Neuronal stem cell (in vitro differentiated cells): ENCODE data around the gene NRIP2.
"Not testable (repeated sequence)": the region's sequence is repeated elsewhere in the genome, so short reads cannot be mapped to it uniquely, and the experiment has no call there.

Experiments
- DNase-seq: peaks from one replicate; pipeline ENCODE4 v3.0.0-alpha.2; 2013; ENCODE audit warnings: low spot score
- H2AFZ ChIP-seq: one replicate; pipeline ENCODE4 v1.6.1; 2013; ENCODE audit warnings: mild to moderate bottlenecking, low read length, inconsistent platforms
- H2AK5ac ChIP-seq: 2 replicates; pipeline ENCODE4 v1.6.1; 2013; ENCODE audit warnings: low read depth, mild to moderate bottlenecking, inconsistent platforms, low read length, moderate library complexity, mixed read lengths
- H2BK120ac ChIP-seq: 2 replicates; pipeline ENCODE4 v1.6.1; 2013; ENCODE audit warnings: low read depth, mild to moderate bottlenecking, inconsistent platforms, low read length, moderate library complexity, mixed read lengths
- H2BK12ac ChIP-seq: one replicate; pipeline ENCODE4 v1.6.1; 2013; ENCODE audit warnings: low read length, inconsistent platforms
- H2BK15ac ChIP-seq: 2 replicates; pipeline ENCODE4 v1.6.1; 2013; ENCODE audit warnings: mild to moderate bottlenecking, low read length, inconsistent platforms, mixed read lengths
- H2BK5ac ChIP-seq: one replicate; pipeline ENCODE4 v1.6.1; 2013; ENCODE audit warnings: inconsistent platforms, mild to moderate bottlenecking, low read length, moderate library complexity
- H3K14ac ChIP-seq: one replicate; pipeline ENCODE4 v1.6.1; 2013; ENCODE audit warnings: low read length, inconsistent platforms
- H3K18ac ChIP-seq: 2 replicates; pipeline ENCODE4 v1.6.1; 2013; ENCODE audit warnings: low read length, inconsistent platforms
- H3K23ac ChIP-seq: 2 replicates; pipeline ENCODE4 v1.6.1; 2013; ENCODE audit warnings: low read depth, mild to moderate bottlenecking, mixed read lengths, low read length, inconsistent platforms; ENCODE audit not compliant: poor library complexity
- H3K27ac ChIP-seq: replicated peaks from 3 replicates; pipeline ENCODE4 v1.5.1; 2013; ENCODE audit warnings: low read length, inconsistent platforms
- H3K27me3 ChIP-seq, 3 experiments: 2 replicates each; pipeline ENCODE4 v1.6.1; 2013; ENCODE audit warnings: low read length in 3 of 3, mild to moderate bottlenecking in 2 of 3, inconsistent platforms in 1 of 3, low read depth in 1 of 3, mixed read lengths in 1 of 3, moderate library complexity in 1 of 3; ENCODE audit not compliant: control insufficient read depth in 3 of 3, insufficient read depth in 3 of 3
- H3K36me3 ChIP-seq, 2 donors: replicated peaks in 1 of 2; 2 replicates each; pipeline ENCODE4 v1.6.1; 2013; ENCODE audit warnings: low read length in 2 of 2; ENCODE audit not compliant: control insufficient read depth in 2 of 2, insufficient read depth in 2 of 2
- H3K4ac ChIP-seq: 2 replicates; pipeline ENCODE4 v1.6.1; 2013; ENCODE audit warnings: inconsistent platforms, mild to moderate bottlenecking, low read length, moderate library complexity
- H3K4me1 ChIP-seq, 2 donors: 1 replicate in 1 of 2; 2 replicates in 1 of 2; pipeline ENCODE4 v1.6.1; 2013; ENCODE audit warnings: low read length in 2 of 2, low read depth in 1 of 2; ENCODE audit not compliant: control insufficient read depth in 2 of 2, insufficient read depth in 1 of 2
- H3K4me2 ChIP-seq: one replicate; pipeline ENCODE4 v1.6.1; 2013; ENCODE audit warnings: mild to moderate bottlenecking, low read length, inconsistent platforms; ENCODE audit not compliant: insufficient read depth, poor library complexity, severe bottlenecking
- H3K4me3 ChIP-seq, 2 donors: 2 replicates each; pipeline ENCODE4 v1.5.1; 2013; ENCODE audit warnings: low read length in 2 of 2, mild to moderate bottlenecking in 2 of 2, inconsistent platforms in 1 of 2, moderate library complexity in 1 of 2
- H3K79me1 ChIP-seq: one replicate; pipeline ENCODE4 v1.6.1; 2013; ENCODE audit warnings: low read depth, mild to moderate bottlenecking, inconsistent platforms, low read length, moderate library complexity
- H3K9ac ChIP-seq: one replicate; pipeline ENCODE4 v1.6.1; 2013; ENCODE audit warnings: mild to moderate bottlenecking, low read depth, low read length, inconsistent platforms; ENCODE audit not compliant: poor library complexity
- H3K9me3 ChIP-seq, 2 donors: replicated peaks in 1 of 2; 2 replicates each; pipeline versions ENCODE3 to v1.6.1; 2013; ENCODE audit warnings: low read length in 2 of 2, mild to moderate bottlenecking in 2 of 2, inconsistent platforms in 1 of 2, low read depth in 1 of 2, mixed read lengths in 1 of 2, moderate library complexity in 1 of 2; ENCODE audit not compliant: control insufficient read depth in 2 of 2, insufficient read depth in 1 of 2
- H4K8ac ChIP-seq: one replicate; pipeline ENCODE4 v1.6.1; 2013; ENCODE audit warnings: low read depth, mild to moderate bottlenecking, inconsistent platforms, low read length, moderate library complexity
- H4K91ac ChIP-seq: one replicate; pipeline ENCODE4 v1.6.1; 2013; ENCODE audit warnings: low read length, low read depth, mild to moderate bottlenecking, inconsistent platforms; ENCODE audit not compliant: poor library complexity
- WGBS, 2 donors: extraction: QIAGEN DNeasy Blood & Tissue Kit; methylation state at CpG; one replicate each; pipeline ENCODE4 v1.1.7; 2013; ENCODE audit warnings: missing lambda C conversion rate in 2 of 2, mixed read lengths in 1 of 2; ENCODE audit not compliant: insufficient read length in 2 of 2, insufficient replicate concordance in 1 of 2; ENCODE audit errors: extremely low coverage in 2 of 2; 5-methylcytosine and 5-hydroxymethylcytosine counted together

Gene NRIP2

DNA sequence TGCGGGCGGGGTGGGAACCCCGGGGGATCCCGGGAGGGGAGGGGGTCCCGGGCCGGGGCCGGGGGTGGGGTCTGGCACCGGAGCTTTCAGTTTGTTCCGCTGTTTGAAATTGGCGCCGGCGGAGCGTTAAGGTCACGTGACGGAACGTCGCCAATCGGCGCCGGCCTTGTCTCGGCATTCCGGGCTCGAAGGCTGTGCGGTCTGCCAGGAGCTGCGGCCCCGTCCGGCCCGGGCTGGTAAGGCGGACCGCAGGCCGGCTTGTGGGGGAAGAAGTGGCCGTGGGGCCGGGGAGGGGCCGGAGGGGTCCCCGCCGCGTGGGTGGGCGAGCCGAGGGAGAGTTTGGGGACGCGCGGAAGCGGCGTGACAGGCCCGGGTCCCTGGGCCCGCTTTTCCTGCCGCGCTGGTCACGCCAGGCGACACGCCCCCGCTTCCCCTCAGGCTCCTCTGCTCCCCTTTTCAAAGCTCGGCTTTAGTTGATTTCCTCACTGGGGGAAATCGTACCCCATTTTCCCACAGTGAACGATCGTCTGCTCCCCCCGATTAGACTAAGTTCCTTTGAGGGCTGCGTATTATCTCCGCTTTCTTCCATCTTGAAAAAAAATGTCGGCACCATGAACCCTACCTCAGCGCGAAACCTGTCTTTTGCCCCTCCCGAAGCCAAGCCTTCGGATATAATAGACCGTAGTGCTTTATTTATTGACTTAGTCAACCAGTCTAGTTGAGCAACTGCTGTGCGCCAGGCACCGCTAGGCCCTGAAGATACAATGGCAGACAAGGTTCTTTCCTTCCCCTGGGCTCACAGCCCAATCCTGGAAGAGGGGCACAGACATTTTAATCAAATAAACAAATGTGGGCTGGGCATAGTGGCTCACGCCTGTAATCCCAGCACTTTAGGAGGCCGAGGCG lies 42.5 kb upstream of the NRIP2 start, which contains the start of the genes FOXM1 and RHNO1:
Gene FOXM1 (minus strand): TSS at position 128 of the 906 bp plus-strand sequence. CDS start 2,696 bp downstream, outside the sequence.
Gene RHNO1 (plus strand): TSS at position 177 of the 906 bp plus-strand sequence. CDS start 8,144 bp downstream, outside the sequence.
- H2BK15ac ChIP-seq: peak within 1 kb of the TSS; percentile 65
- peak within 1 kb of the TSS; percentile 13 for H3K4ac ChIP-seq
- peaks cover 14 to 66% of the 10 kb centered on the region in 2 donors for H3K36me3 ChIP-seq
- no peaks in the 10 kb centered on the region for H3K9me3 ChIP-seq
- peak within 1 kb of the TSS; percentile 77 for H4K91ac ChIP-seq
- DNase-seq: peak; percentile 90
- H3K18ac ChIP-seq: peak within 1 kb of the TSS; percentile 95
- peak within 1 kb of the TSS; percentile 74 for H2BK120ac ChIP-seq
- H3K27me3 ChIP-seq: no peaks in the 10 kb centered on the region
- peak within 1 kb of the TSS; percentile 99 for H4K8ac ChIP-seq
- H2BK5ac ChIP-seq: peak within 1 kb of the TSS; percentile 82
- peak within 1 kb of the TSS; percentile 90 for H3K9ac ChIP-seq
- peak within 1 kb of the TSS; percentile 74 to 98 for H3K4me3 ChIP-seq
- peak within 1 kb of the TSS; percentile 84 for H2AFZ ChIP-seq
- no CpG with 5 or more reads among the region's 70 CpGs for WGBS, 2 donors
- H2AK5ac ChIP-seq: peak within 1 kb of the TSS; percentile 86
- peak within 1 kb of the TSS; percentile 92 for H3K23ac ChIP-seq
- H3K4me2 ChIP-seq: peak within 1 kb of the TSS; percentile 89
- H3K79me1 ChIP-seq: peaks cover 12% of the 10 kb centered on the region
- H3K27ac ChIP-seq: peak within 1 kb of the TSS; percentile 83
- H3K4me1 ChIP-seq: peaks cover 0 to 3% of the 10 kb centered on the region in 2 donors
- H2BK12ac ChIP-seq: no peak within 1 kb of the TSS
- H3K14ac ChIP-seq: peak within 1 kb of the TSS; percentile 87

DNA sequence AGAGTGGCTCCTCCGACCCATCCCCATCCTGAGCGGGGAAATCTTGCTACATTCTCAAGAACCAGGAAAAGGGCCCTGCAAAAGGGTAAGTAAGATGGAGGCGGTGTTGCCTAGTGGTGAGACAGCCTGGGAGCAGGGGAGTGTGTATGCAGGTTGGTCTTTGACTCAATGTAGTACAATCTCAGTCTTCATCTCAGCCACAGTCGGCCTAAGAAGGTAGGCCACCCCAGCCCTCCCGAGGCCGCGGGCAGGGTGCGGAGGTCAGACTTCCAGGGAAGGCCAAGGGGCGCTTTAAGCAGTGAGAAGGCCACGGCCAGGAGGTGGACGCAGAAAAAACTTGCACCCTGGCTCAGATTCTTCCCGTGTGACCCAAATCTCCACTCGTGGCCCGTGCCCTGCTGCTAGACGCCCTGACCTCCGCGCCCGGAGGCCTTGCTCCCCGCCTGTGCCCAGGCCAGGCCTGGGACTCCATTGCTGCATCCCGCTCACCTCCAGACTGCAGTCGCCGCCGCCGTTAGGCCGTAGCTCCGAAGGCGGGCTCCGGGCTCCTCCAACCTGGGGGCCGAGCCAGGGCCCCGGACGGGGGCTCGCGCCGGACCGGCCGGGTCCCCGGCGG lies 41.7 kb upstream of the NRIP2 start:
- no peak for DNase-seq
- WGBS, 2 donors: no CpG with 5 or more reads among the region's 38 CpGs

DNA sequence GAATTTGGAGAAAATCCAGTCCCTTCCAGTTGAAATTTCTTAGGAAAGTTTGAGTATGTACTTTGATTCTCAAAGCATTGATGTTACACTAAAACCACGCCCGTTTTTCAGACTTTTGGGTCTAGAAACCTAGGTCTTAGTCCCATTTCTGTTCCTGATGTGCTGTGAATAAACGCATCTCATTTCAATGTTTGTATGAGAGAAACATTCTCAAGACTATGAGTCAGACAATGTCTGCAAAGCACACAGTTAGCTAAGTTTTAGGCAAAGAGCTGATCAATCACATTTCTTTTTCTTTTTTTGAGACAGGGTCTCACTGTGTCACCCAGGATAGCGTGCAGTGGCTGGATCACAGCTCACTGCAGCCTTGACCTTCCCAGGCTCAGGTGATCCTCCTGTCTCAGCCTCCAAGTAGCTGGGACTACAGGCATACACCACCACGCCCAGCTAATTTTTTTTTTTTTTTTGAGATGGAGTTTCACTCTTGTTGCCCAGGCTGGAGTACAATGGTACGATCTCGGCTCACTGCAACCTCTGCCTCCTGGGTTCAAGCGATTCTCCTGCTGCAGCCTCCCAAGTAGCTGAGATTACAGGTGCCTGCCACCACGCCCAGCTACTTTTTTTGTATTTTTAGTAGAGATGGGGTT lies 34.3 kb upstream of the NRIP2 start:
- not testable (repeated sequence) for H4K8ac ChIP-seq, H3K14ac ChIP-seq, H2BK15ac ChIP-seq, H4K91ac ChIP-seq, H2BK5ac ChIP-seq, H2BK120ac ChIP-seq, DNase-seq, H3K27ac ChIP-seq, H2BK12ac ChIP-seq, H2AFZ ChIP-seq, H2AK5ac ChIP-seq, H3K18ac ChIP-seq, H3K4me3 ChIP-seq, H3K79me1 ChIP-seq, H3K9ac ChIP-seq, H3K23ac ChIP-seq, H3K4me1 ChIP-seq, H3K9me3 ChIP-seq, H3K27me3 ChIP-seq, H3K4me2 ChIP-seq, H3K4ac ChIP-seq
- WGBS, 2 donors: no CpG with 5 or more reads among the region's 9 CpGs
- H3K36me3 ChIP-seq: peaks cover 54 to 95% of the 10 kb centered on the region in 2 donors

More for the DNA sequence above, 41.7 kb upstream of the NRIP2 start:
- peak overlapping the region; percentile 74 to 98 for H3K4me3 ChIP-seq
- peaks cover 20 to 67% of the 10 kb centered on the region in 2 donors for H3K36me3 ChIP-seq
- peak overlapping the region; percentile 82 for H3K23ac ChIP-seq
- peak overlapping the region; percentile 95 for H3K18ac ChIP-seq
- no peak overlapping the region for H2BK12ac ChIP-seq
- H2AFZ ChIP-seq: peak overlapping the region; percentile 84
- H3K79me1 ChIP-seq: peaks cover 14% of the 10 kb centered on the region
- no peaks in the 10 kb centered on the region for H3K9me3 ChIP-seq
- peak overlapping the region; percentile 74 for H2BK120ac ChIP-seq
- peak overlapping the region; percentile 86 for H2AK5ac ChIP-seq
- H4K8ac ChIP-seq: peak overlapping the region; percentile 99
- H3K27me3 ChIP-seq: no peaks in the 10 kb centered on the region
- peak overlapping the region; percentile 13 for H3K4ac ChIP-seq
- peak overlapping the region; percentile 65 for H2BK15ac ChIP-seq
- H3K27ac ChIP-seq: peak overlapping the region; percentile 67
- peak overlapping the region; percentile 87 for H3K14ac ChIP-seq
- peak overlapping the region; percentile 90 for H3K9ac ChIP-seq
- peaks cover 0 to 3% of the 10 kb centered on the region in 2 donors for H3K4me1 ChIP-seq
- H4K91ac ChIP-seq: peak overlapping the region; percentile 77
- peak overlapping the region; percentile 82 for H2BK5ac ChIP-seq
- peak overlapping the region; percentile 89 for H3K4me2 ChIP-seq
